CD8-positive, alpha-beta memory T cell (primary cell): ENCODE measurements around the gene TIAL1. TPM values are rescaled to one million over a fixed set of nuclear protein-coding genes. Genes with fewer than 3 reads are reported as not detected.

ENCODE experiments used
- CTCF ChIA-PET: fragments of 350-600 bp; sonication (Branson Sonifier 250); formaldehyde crosslinking; loops from one replicate; lab custom pipeline; 2021; ENCODE audit warnings: antibody characterized with exemption; lab: Charles Lee
- POLR2A ChIA-PET: fragments of 350-600 bp; sonication (Branson Sonifier 250); formaldehyde crosslinking; loops from one replicate; lab custom pipeline; 2021; ENCODE audit warnings: antibody characterized with exemption; lab: Charles Lee
- DNase-seq, 5 donors: peaks; one replicate each; pipeline versions ENCODE4 v3.0.0 to v3.0.0-alpha.2; 2020 to 2022; ENCODE audit warnings: mixed read lengths in 1 of 5
- H3K27ac ChIP-seq: one replicate; pipeline ENCODE4 v1.7.0; 2013; ENCODE audit warnings: low read depth, mild to moderate bottlenecking, low read length, moderate library complexity
- H3K27me3 ChIP-seq: 2 replicates; pipeline ENCODE4 v1.7.0; 2013; ENCODE audit warnings: low read length, mild to moderate bottlenecking; ENCODE audit not compliant: insufficient read depth, poor library complexity, severe bottlenecking
- H3K36me3 ChIP-seq: 2 replicates; pipeline ENCODE4 v1.7.0; 2013; ENCODE audit warnings: mild to moderate bottlenecking, low read length, moderate library complexity; ENCODE audit not compliant: insufficient read depth
- H3K4me1 ChIP-seq: 2 replicates; pipeline ENCODE4 v1.7.0; 2013; ENCODE audit warnings: mild to moderate bottlenecking, low read length, moderate library complexity; ENCODE audit not compliant: insufficient read depth
- H3K4me3 ChIP-seq: 2 replicates; pipeline ENCODE4 v1.7.0; 2013; ENCODE audit warnings: mild to moderate bottlenecking, low read length
- H3K9me3 ChIP-seq: 2 replicates; pipeline ENCODE4 v1.7.0; 2013; ENCODE audit warnings: mild to moderate bottlenecking, low read length
- H3K27ac Mint-ChIP-seq, 8 donors: one replicate each; pipeline ENCODE4 v1.8.0; 2020 to 2021; ENCODE audit warnings: mixed read lengths in 8 of 8, mild to moderate bottlenecking in 6 of 8, inconsistent platforms in 3 of 8, moderate library complexity in 3 of 8
- H3K27me3 Mint-ChIP-seq, 2 donors: one replicate each; pipeline ENCODE4 v1.8.0; 2020 to 2021; ENCODE audit warnings: mixed read lengths in 2 of 2, mild to moderate bottlenecking in 1 of 2, moderate library complexity in 1 of 2
- H3K36me3 Mint-ChIP-seq, 3 donors: one replicate each; pipeline ENCODE4 v1.8.0; 2020 to 2021; ENCODE audit warnings: mixed read lengths in 3 of 3, inconsistent platforms in 1 of 3, mild to moderate bottlenecking in 1 of 3
- H3K4me1 Mint-ChIP-seq, 3 donors: one replicate each; pipeline ENCODE4 v1.8.0; 2020 to 2021; ENCODE audit warnings: mixed read lengths in 3 of 3, inconsistent platforms in 1 of 3, mild to moderate bottlenecking in 1 of 3
- H3K4me3 Mint-ChIP-seq, 7 donors: one replicate each; pipeline ENCODE4 v1.8.0; 2020 to 2021; ENCODE audit warnings: mixed read lengths in 7 of 7, mild to moderate bottlenecking in 6 of 7, moderate library complexity in 4 of 7, inconsistent platforms in 2 of 7
- H3K9me3 Mint-ChIP-seq, 5 donors: one replicate each; pipeline ENCODE4 v1.8.0; 2020 to 2022; ENCODE audit warnings: mixed read lengths in 5 of 5, mild to moderate bottlenecking in 3 of 5, moderate library complexity in 2 of 5, inconsistent platforms in 1 of 5
- polyA plus RNA-seq: library from polyadenylated mRNA; unstranded; fragments of 300-500 nt; fragmentation: Illumina TruSeq; gene quantifications from one replicate; pipeline ENCODE4 v1.2.3, GENCODE V29; 2021
- total RNA-seq, 2 experiments: library from RNA; stranded (reverse); gene quantifications; one replicate each; pipeline ENCODE4 v1.2.3, GENCODE V29; 2021

TIAL1 gene
- total and polyA plus RNA-seq, 3 experiments from 2014 or later = 15.0 to 207 (median 201) TPM

GRCh38 chr10:119542988-119543813 is 53.6 kb downstream of the TIAL1 start:
- peak overlapping the region; percentile 79 to 99 (median 87) for H3K27ac Mint-ChIP-seq
- ChIA-PET CTCF (interaction anchor here (0.7 to 10.9 kb wide), 38 partner anchors 9 to 452 kb away, joined by 3 to 83 read pairs (median 5); partner anchors contain the start of genes BAG3, GRK5 and TIAL1), POLR2A (interaction anchor here (0.5 to 5.1 kb wide), 11 partner anchors 26 to 788 kb away, joined by 3 to 24 read pairs (median 6); partner anchors contain the start of genes CACUL1, GRK5, INPP5F and SFXN4)
- peak; percentile 38 to 75 (median 57) for DNase-seq
- Histone ChIP-seq H3K4me1 (peaks cover 31% of the 10 kb centered on the region), H3K27ac (peak overlapping the region; percentile 57), H3K36me3 (no peaks in the 10 kb centered on the region), H3K27me3 (no peaks in the 10 kb centered on the region), H3K9me3 (no peaks in the 10 kb centered on the region), H3K4me3 (peak overlapping the region; percentile 76)
- H3K4me1 Mint-ChIP-seq = peaks cover 31 to 46% (median 37%) of the 10 kb centered on the region in 3 donors
- H3K27me3 Mint-ChIP-seq = peaks cover 0 to 12% of the 10 kb centered on the region in 2 donors
- no peaks in the 10 kb centered on the region for H3K9me3 Mint-ChIP-seq
- H3K4me3 Mint-ChIP-seq = peak overlapping the region; percentile 88 to 98 (median 92)
- peaks cover 0 to 12% (median 2%) of the 10 kb centered on the region in 3 donors for H3K36me3 Mint-ChIP-seq

GRCh38 chr10:119542357-119542987 is 54.3 kb downstream of the TIAL1 start, which contains the start of gene RGS10:
Gene RGS10, minus strand, starts transcription at chr10:119542719. Its CDS starts 81 bp downstream, at chr10:119542638.
- DNase-seq = peak; percentile 65 to 84 (median 76)
- Mint-ChIP-seq H3K27me3 (peaks cover 0 to 8% of the 10 kb centered on the region in 2 donors), H3K36me3 (peaks cover 0 to 15% (median 2%) of the 10 kb centered on the region in 3 donors), H3K9me3 (no peaks in the 10 kb centered on the region), H3K4me1 (peaks cover 38 to 53% (median 44%) of the 10 kb centered on the region in 3 donors), H3K4me3 (peak within 1 kb of the TSS; percentile 88 to 98 (median 94)), H3K27ac (peak within 1 kb of the TSS; percentile 79 to 99 (median 91))
- H3K9me3 ChIP-seq = no peaks in the 10 kb centered on the region
- no peaks in the 10 kb centered on the region for H3K36me3 ChIP-seq
- peak within 1 kb of the TSS; percentile 57 for H3K27ac ChIP-seq
- no peaks in the 10 kb centered on the region for H3K27me3 ChIP-seq
- H3K4me1 ChIP-seq = peaks cover 38% of the 10 kb centered on the region
- ChIA-PET POLR2A (interaction anchor here (0.5 to 5.1 kb wide), 15 partner anchors 25 to 787 kb away, joined by 3 to 24 read pairs (median 5); partner anchors contain the start of genes CACUL1, GRK5, INPP5F and SFXN4), CTCF (interaction anchor here (0.9 to 10.9 kb wide), 36 partner anchors 8 to 451 kb away, joined by 3 to 83 read pairs (median 6); partner anchors contain the start of genes BAG3, GRK5 and TIAL1)
- peak within 1 kb of the TSS; percentile 76 for H3K4me3 ChIP-seq

GRCh38 chr10:119541459-119542356 is 55.1 kb downstream of the TIAL1 start:
- H3K27me3 Mint-ChIP-seq = peaks cover 0 to 6% of the 10 kb centered on the region in 2 donors
- peak overlapping the region; percentile 57 for H3K27ac ChIP-seq
- H3K4me1 ChIP-seq = peaks cover 44% of the 10 kb centered on the region

GRCh38 chr10:119541046-119541445 is 55.7 kb downstream of the TIAL1 start:
- DNase-seq = peak in 1 of 5 donors; percentile 24
- H3K4me3 Mint-ChIP-seq = peak overlapping the region; percentile 82 to 95 (median 91)
- ChIA-PET CTCF (interaction anchor here (0.9 to 10.9 kb wide), 10 partner anchors 14 to 334 kb away, joined by 3 to 83 read pairs (median 6); partner anchors contain the start of genes BAG3 and GRK5), POLR2A (interaction anchor here (0.5 to 5.1 kb wide), 4 partner anchors 24 to 331 kb away, joined by 3 to 24 read pairs (median 3); no protein-coding TSS in a partner anchor)
- Histone ChIP-seq H3K27me3 (no peaks in the 10 kb centered on the region), H3K4me3 (peak overlapping the region; percentile 76), H3K27ac (no peak overlapping the region), H3K36me3 (peaks cover 5% of the 10 kb centered on the region), H3K9me3 (no peaks in the 10 kb centered on the region), H3K4me1 (peaks cover 51% of the 10 kb centered on the region)
- peaks cover 50 to 68% (median 57%) of the 10 kb centered on the region in 3 donors for H3K4me1 Mint-ChIP-seq
- H3K36me3 Mint-ChIP-seq = peaks cover 0 to 21% (median 2%) of the 10 kb centered on the region in 3 donors
- H3K9me3 Mint-ChIP-seq = no peaks in the 10 kb centered on the region
- peaks cover 0 to 5% of the 10 kb centered on the region in 2 donors for H3K27me3 Mint-ChIP-seq
- H3K27ac Mint-ChIP-seq = peak overlapping the region; percentile 63 to 93 (median 82)

More at GRCh38 chr10:119541459-119542356, 55.1 kb downstream of the TIAL1 start:
- DNase-seq = peak; percentile 18 to 67 (median 48)
- ChIA-PET POLR2A (interaction anchor here (0.5 to 5.1 kb wide), 12 partner anchors 24 to 488 kb away, joined by 3 to 24 read pairs (median 6); partner anchors contain the start of genes GRK5, INPP5F and SFXN4), CTCF (interaction anchor here (0.9 to 10.9 kb wide), 25 partner anchors 8 to 338 kb away, joined by 3 to 83 read pairs (median 7); partner anchors contain the start of genes BAG3 and GRK5)
- Mint-ChIP-seq H3K36me3 (peaks cover 0 to 16% (median 2%) of the 10 kb centered on the region in 3 donors), H3K4me3 (peak overlapping the region; percentile 82 to 95 (median 91)), H3K4me1 (peaks cover 43 to 61% (median 50%) of the 10 kb centered on the region in 3 donors), H3K9me3 (no peaks in the 10 kb centered on the region), H3K27ac (peak overlapping the region; percentile 63 to 93 (median 83))
- no peaks in the 10 kb centered on the region for H3K27me3 ChIP-seq
- H3K9me3 ChIP-seq = no peaks in the 10 kb centered on the region
- H3K36me3 ChIP-seq = no peaks in the 10 kb centered on the region
- peak overlapping the region; percentile 76 for H3K4me3 ChIP-seq

GRCh38 chr10:119540038-119540437 is 56.7 kb downstream of the TIAL1 start:
- H3K9me3 Mint-ChIP-seq = no peaks in the 10 kb centered on the region
- DNase-seq = no peak
- POLR2A ChIA-PET = interaction anchor here (0.7 to 5.1 kb wide), 3 partner anchors 23 to 132 kb away, joined by 3 to 24 read pairs (median 5); no protein-coding TSS in a partner anchor

GRCh38 chr10:119539359-119539825 is 57.4 kb downstream of the TIAL1 start:
- Histone ChIP-seq H3K36me3 (peaks cover 7% of the 10 kb centered on the region), H3K27ac (peak overlapping the region; percentile 12), H3K9me3 (no peaks in the 10 kb centered on the region), H3K4me3 (peak overlapping the region; percentile 58), H3K27me3 (no peaks in the 10 kb centered on the region), H3K4me1 (peaks cover 63% of the 10 kb centered on the region)
- ChIA-PET POLR2A (interaction anchor here (0.6 to 5.1 kb wide), 4 partner anchors 22 to 132 kb away, joined by 3 to 24 read pairs (median 6); no protein-coding TSS in a partner anchor), CTCF (interaction anchor here (1.4 to 10.9 kb wide), 6 partner anchors 12 to 332 kb away, joined by 3 to 83 read pairs (median 7); partner anchors contain the start of gene GRK5)
- Mint-ChIP-seq H3K27ac (peak overlapping the region; percentile 89 to 94 (median 93)), H3K36me3 (peaks cover 0 to 32% (median 7%) of the 10 kb centered on the region in 3 donors), H3K27me3 (no peaks in the 10 kb centered on the region), H3K9me3 (no peaks in the 10 kb centered on the region), H3K4me3 (peak overlapping the region; percentile 80 to 93 (median 85)), H3K4me1 (peaks cover 61 to 74% (median 70%) of the 10 kb centered on the region in 3 donors)
- DNase-seq = no peak

More at GRCh38 chr10:119540038-119540437, 56.7 kb downstream of the TIAL1 start:
- no peaks in the 10 kb centered on the region for H3K27me3 Mint-ChIP-seq
- H3K4me1 Mint-ChIP-seq = peaks cover 60 to 71% (median 67%) of the 10 kb centered on the region in 3 donors
- H3K36me3 Mint-ChIP-seq = peaks cover 0 to 30% (median 5%) of the 10 kb centered on the region in 3 donors
- H3K4me3 ChIP-seq = peak overlapping the region; percentile 76
- peaks cover 61% of the 10 kb centered on the region for H3K4me1 ChIP-seq
- peak overlapping the region in 6 of 7 donors; percentile 69 to 94 (median 90) for H3K4me3 Mint-ChIP-seq
- no peaks in the 10 kb centered on the region for H3K27me3 ChIP-seq
- H3K27ac Mint-ChIP-seq = peak overlapping the region; percentile 3 to 89 (median 70)
- H3K36me3 ChIP-seq = peaks cover 7% of the 10 kb centered on the region
- CTCF ChIA-PET = interaction anchor here (1.1 to 10.9 kb wide), 8 partner anchors 13 to 333 kb away, joined by 3 to 83 read pairs (median 7); partner anchors contain the start of gene GRK5
- no peak overlapping the region for H3K27ac ChIP-seq
- H3K9me3 ChIP-seq = no peaks in the 10 kb centered on the region
